ENCODE measurements around the gene LZTS2. TPM values are rescaled to one million over a fixed set of nuclear protein-coding genes. Genes with fewer than 3 reads are reported as not detected.

The LZTS2 gene
- total RNA-seq, 1 experiment from 2014 or later: 93.0 TPM

- intact Hi-C loops (cut with micrococcal nuclease): loop anchor here (5.0 to 10.0 kb wide), 4 partner anchors 138 to 670 kb away; partner anchors contain the start of genes PAX2 and SCD
- RAD21 ChIA-PET (ENCODE audit: low non-redundant PET in 1 of 2, low total read pairs in 2 of 2, uncharacterized antibody in 2 of 2, unreplicated experiment in 2 of 2): interaction anchor here (0.6 to 1.5 kb wide), 8 partner anchors 15 to 137 kb away, joined by 3 to 10 read pairs (median 3); partner anchors contain the start of genes PDZD7 (in 1 of the 2) and SFXN3 (in 1 of the 2)
- Histone ChIP-seq H3K27ac (ENCODE audit: low read depth, low read length) (no peak overlapping the region), H3K9ac (ENCODE audit: low read length) (no peak overlapping the region), H4K20me1 (ENCODE audit: insufficient read depth) (no peaks in the 10 kb centered on the region), H3K4me3 (replicated peaks in 1 of 2; ENCODE audit: low read depth in 1 of 2, low read length in 2 of 2) (no peak overlapping the region), H3K9me3 (ENCODE audit: control insufficient read depth in 1 of 2, insufficient read depth in 1 of 2, low read depth in 1 of 2, low read length in 2 of 2) (no peaks in the 10 kb centered on the region), H3K36me3 (ENCODE audit: control insufficient read depth in 1 of 2, insufficient read depth in 2 of 2, low read length in 2 of 2) (no peaks in the 10 kb centered on the region), H3K4me2 (ENCODE audit: low read length) (no peak overlapping the region), H3K79me2 (ENCODE audit: insufficient read depth, low read length) (no peaks in the 10 kb centered on the region), H3K9me2 (ENCODE audit: insufficient read depth) (no peaks in the 10 kb centered on the region), H3K27me3 (ENCODE audit: insufficient read depth, low read length) (no peaks in the 10 kb centered on the region), H3K4me1 (ENCODE audit: control insufficient read depth in 1 of 2, insufficient read depth in 2 of 2, low read length in 2 of 2) (peaks cover 25 to 59% of the 10 kb centered on the region in 2 experiments), H2AFZ (ENCODE audit: low read depth, low read length, poor library complexity, severe bottlenecking) (no peak overlapping the region)
- TF ChIP-seq POLR2AphosphoS5 (IDR thresholded peaks at IDR 0.05; ENCODE audit: low read depth, low read length) (no peak), SRF (IDR thresholded peaks at IDR 0.05; ENCODE audit: low read depth) (no peak), EGR1 (IDR thresholded peaks at IDR 0.05; ENCODE audit: low read depth) (no peak)
- CTCF ChIA-PET: interaction anchor here (0.7 to 5.0 kb wide), 21 partner anchors 8 to 453 kb away, joined by 3 to 98 read pairs (median 7); partner anchors contain the start of genes LZTS2, PDZD7, SEMA4G and SFXN3
- DNase-seq (ENCODE audit: low read depth, low spot score) (no peak), ATAC-seq (no peak)
- no TSS peak for BruUV-seq (replicated peaks)
- POLR2A ChIA-PET: interaction anchor here (1.0 to 1.5 kb wide), 3 partner anchors 16 to 18 kb away, joined by 4 to 9 read pairs (median 6); partner anchors contain the start of genes PDZD7 and SFXN3
Observed at GRCh38 chr10:101014966-101015581, 15.5 kb downstream of the LZTS2 start.

- intact Hi-C loops (cut with micrococcal nuclease): loop anchor here (10.0 kb wide), 2 partner anchors 271 to 671 kb away; partner anchors contain the start of genes PAX2 and SCD
- DNase-seq (ENCODE audit: low read depth, low spot score) (no peak), ATAC-seq (no peak)
- H3K9me2 ChIP-seq (ENCODE audit: insufficient read depth): no peaks in the 10 kb centered on the region
- H2AFZ ChIP-seq (ENCODE audit: low read depth, low read length, poor library complexity, severe bottlenecking): no peak overlapping the region
- ChIA-PET RAD21 (ENCODE audit: low non-redundant PET in 1 of 2, low total read pairs in 2 of 2, uncharacterized antibody in 2 of 2, unreplicated experiment in 2 of 2) (no interaction called here), CTCF (interaction anchor here (0.9 to 5.0 kb wide), 5 partner anchors 8 to 46 kb away, joined by 3 to 98 read pairs (median 16); partner anchors contain the start of genes KAZALD1, LZTS2, PDZD7 and SFXN3), POLR2A (no interaction called here)
- H3K4me3 ChIP-seq (replicated peaks in 1 of 2; ENCODE audit: low read depth in 1 of 2, low read length in 2 of 2): no peak overlapping the region
- no peaks in the 10 kb centered on the region for H3K9me3 ChIP-seq (ENCODE audit: control insufficient read depth in 1 of 2, insufficient read depth in 1 of 2, low read depth in 1 of 2, low read length in 2 of 2)
- H3K4me2 ChIP-seq (ENCODE audit: low read length): no peak overlapping the region
- no peaks in the 10 kb centered on the region for H3K27me3 ChIP-seq (ENCODE audit: insufficient read depth, low read length)
- TF ChIP-seq ATF3 (IDR thresholded peaks at IDR 0.05) (no peak), MAX (IDR thresholded peaks at IDR 0.05) (no peak), POLR2A (IDR thresholded peaks at IDR 0.05; ENCODE audit: borderline replicate concordance, extremely low read depth, insufficient read depth, insufficient read length) (no peak), ELF1 (IDR thresholded peaks at IDR 0.05; ENCODE audit: borderline replicate concordance, low read depth) (no peak), JUND (IDR thresholded peaks at IDR 0.05) (no peak), YY1 (IDR thresholded peaks at IDR 0.05; ENCODE audit: extremely low read depth, insufficient replicate concordance, low read depth, low read length) (no peak), ZBTB33 (IDR thresholded peaks at IDR 0.05; ENCODE audit: extremely low read depth, insufficient replicate concordance, low read length) (no peak), SP1 (IDR thresholded peaks at IDR 0.05; ENCODE audit: low read depth) (no peak), CTCF (IDR thresholded peaks at IDR 0.05 in 2 of 3, conservative IDR thresholded peaks at IDR 0.05 in 1 of 3; ENCODE audit: borderline replicate concordance in 1 of 3, insufficient read depth in 1 of 3, low read depth in 2 of 3, low read length in 2 of 3) (no peak), EZH2phosphoT487 (IDR thresholded peaks at IDR 0.05; ENCODE audit: borderline replicate concordance) (no peak), CBX3 (IDR thresholded peaks at IDR 0.05; ENCODE audit: low read depth) (no peak)
- no peaks in the 10 kb centered on the region for H4K20me1 ChIP-seq (ENCODE audit: insufficient read depth)
- H3K27ac ChIP-seq (ENCODE audit: low read depth, low read length): no peak overlapping the region
- no peaks in the 10 kb centered on the region for H3K79me2 ChIP-seq (ENCODE audit: insufficient read depth, low read length)
- BruUV-seq (replicated peaks): no TSS peak
- peaks cover 25 to 57% of the 10 kb centered on the region in 2 experiments for H3K4me1 ChIP-seq (ENCODE audit: control insufficient read depth in 1 of 2, insufficient read depth in 2 of 2, low read length in 2 of 2)
- H3K9ac ChIP-seq (ENCODE audit: low read length): no peak overlapping the region
- no peaks in the 10 kb centered on the region for H3K36me3 ChIP-seq (ENCODE audit: control insufficient read depth in 1 of 2, insufficient read depth in 2 of 2, low read length in 2 of 2)
Observed at GRCh38 chr10:101015582-101015973, 16.0 kb downstream of the LZTS2 start.
